Measurements from ENCODE around the gene PAQR9.

The PAQR9 gene

GRCh38 chr3:142935963-142936362 is 27.5 kb downstream of the PAQR9 start:
- DNase-seq (ENCODE audit: low spot score), result no peak
- no peak overlapping the region for H3K27ac ChIP-seq
- H3K4me3 ChIP-seq, result no peak overlapping the region
- no peak for TF ChIP-seq CTCF (IDR thresholded peaks at IDR 0.05)

- Histone ChIP-seq H3K4me3 (no peak overlapping the region), H3K27ac (no peak overlapping the region)
- TF ChIP-seq CTCF (IDR thresholded peaks at IDR 0.05), result no peak
- DNase-seq (ENCODE audit: low spot score), result no peak
Measured at GRCh38 chr3:142934887-142935269, 28.6 kb downstream of the PAQR9 start.

GRCh38 chr3:142934128-142934886 is 29.2 kb downstream of the PAQR9 start:
- DNase-seq (ENCODE audit: low spot score), result no peak
- no peak for TF ChIP-seq CTCF (IDR thresholded peaks at IDR 0.05)
- H3K27ac ChIP-seq, result no peak overlapping the region
- H3K4me3 ChIP-seq, result no peak overlapping the region

- no peak overlapping the region for H3K27ac ChIP-seq
- DNase-seq (ENCODE audit: low spot score), result no peak
Measured at GRCh38 chr3:142931222-142931621, 32.3 kb downstream of the PAQR9 start.

GRCh38 chr3:142930463-142930862 is 33.0 kb downstream of the PAQR9 start:
- Histone ChIP-seq H3K27ac (no peak overlapping the region), H3K4me3 (no peak overlapping the region)
- no peak for TF ChIP-seq CTCF (IDR thresholded peaks at IDR 0.05)
- DNase-seq (ENCODE audit: low spot score), result no peak

More at GRCh38 chr3:142931222-142931621, 32.3 kb downstream of the PAQR9 start:
- no peak for TF ChIP-seq CTCF (IDR thresholded peaks at IDR 0.05)
- H3K4me3 ChIP-seq, result no peak overlapping the region

- Histone ChIP-seq H3K27ac (no peak overlapping the region), H3K4me3 (no peak overlapping the region)
- no peak for TF ChIP-seq CTCF (IDR thresholded peaks at IDR 0.05)
- no peak for DNase-seq (ENCODE audit: low spot score)
Measured at GRCh38 chr3:142929890-142930289, 33.6 kb downstream of the PAQR9 start.

GRCh38 chr3:142929109-142929508 is 34.4 kb downstream of the PAQR9 start:
- Histone ChIP-seq H3K4me3 (no peak overlapping the region), H3K27ac (no peak overlapping the region)
- TF ChIP-seq CTCF (IDR thresholded peaks at IDR 0.05), result no peak
- no peak for DNase-seq (ENCODE audit: low spot score)
